Measurements from ENCODE around the gene CD1D. TPM values are rescaled to one million over a fixed set of nuclear protein-coding genes. Genes with fewer than 3 reads are reported as not detected.

Gene CD1D
- total and polyA plus RNA-seq, 10 donors, result 14.7 to 62.8 (median 24.1) TPM

DNA sequence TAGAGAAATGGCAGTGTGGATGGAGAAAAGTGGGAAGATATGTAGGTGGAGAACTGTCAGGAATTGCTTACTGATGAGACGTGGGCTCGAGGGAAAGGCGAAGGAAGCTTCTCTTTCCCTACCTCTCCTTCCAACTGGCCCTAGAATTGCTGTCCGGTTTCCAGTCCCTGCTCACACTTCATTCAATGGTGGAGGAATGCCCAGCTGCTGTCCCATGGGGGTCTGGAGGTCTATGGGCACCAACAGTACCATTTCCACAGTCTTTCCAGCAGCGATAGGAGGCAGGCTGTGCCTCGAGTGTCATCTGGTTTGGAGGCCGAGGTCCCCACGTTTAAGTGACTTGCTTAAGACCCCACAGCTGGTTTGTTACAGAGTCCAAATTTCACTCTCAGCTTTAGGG is 31.5 kb upstream of the CD1D start:
- H3K9me3 ChIP-seq, result peaks cover 0 to 9% (median 0%) of the 10 kb centered on the region in 8 donors
- peak; percentile 73 for DNase-seq
- 53 to 64% (median 57%) methylated on average over 8 of the region's 8 CpGs for WGBS, 5 donors
- H3K27ac ChIP-seq, result peak overlapping the region; percentile 4 to 89 (median 80)
- H3K4me3 ChIP-seq, result peak overlapping the region; percentile 27 to 73 (median 43)
- no peak for TF ChIP-seq POLR2AphosphoS5 (IDR thresholded peaks at IDR 0.05)
- peaks cover 18 to 58% (median 38%) of the 10 kb centered on the region in 6 donors for H3K4me1 ChIP-seq
- intact Hi-C loops (cut with DNase I; ENCODE audit: low total_unique reads), result no loop called here
- no peaks in the 10 kb centered on the region for H3K27me3 ChIP-seq (replicated peaks in 1 of 7)
- H3K36me3 ChIP-seq, result no peaks in the 10 kb centered on the region

DNA sequence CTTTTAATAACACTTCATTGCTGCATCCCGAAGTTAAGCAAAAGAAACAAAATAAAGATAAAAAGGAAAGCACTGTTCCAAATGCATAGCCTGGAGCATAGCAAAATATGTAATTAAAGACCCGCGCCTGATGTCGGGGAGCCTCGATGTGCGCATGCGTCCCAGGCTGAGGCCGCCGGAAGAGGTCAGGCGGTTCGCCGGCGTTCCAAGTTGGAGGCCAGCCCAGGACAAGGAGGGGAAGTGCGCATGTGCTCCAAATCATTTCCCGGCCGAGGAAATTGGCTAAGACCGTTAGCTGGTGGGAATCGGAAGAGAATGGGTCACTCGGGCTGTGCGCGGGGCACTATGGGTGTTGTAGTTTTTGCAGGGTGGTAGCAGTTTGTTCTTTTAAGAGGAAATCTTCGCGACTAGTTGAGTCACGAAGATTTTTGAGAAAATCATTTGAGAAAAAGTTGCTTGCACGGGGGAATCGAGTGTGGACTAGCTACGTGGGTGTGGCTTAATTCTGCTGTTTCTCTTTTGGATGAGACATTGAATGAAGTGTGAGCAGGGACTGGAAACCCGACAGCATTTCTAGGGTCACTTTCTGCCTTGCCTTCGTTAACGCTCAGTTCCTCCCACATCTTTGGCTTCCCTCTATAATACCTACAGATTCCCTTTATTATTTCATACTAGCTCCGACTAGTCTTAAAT is 31.0 kb upstream of the CD1D start:
- Histone ChIP-seq H3K4me1 (peaks cover 18 to 62% (median 40%) of the 10 kb centered on the region in 6 donors), H3K36me3 (no peaks in the 10 kb centered on the region), H3K9me3 (peaks cover 0 to 9% (median 0%) of the 10 kb centered on the region in 8 donors), H3K27me3 (replicated peaks in 1 of 7) (no peaks in the 10 kb centered on the region), H3K4me3 (peak overlapping the region; percentile 27 to 73 (median 43)), H3K27ac (peak overlapping the region; percentile 4 to 89 (median 80))
- peak; percentile 93 for DNase-seq
- intact Hi-C loops (cut with DNase I; ENCODE audit: low total_unique reads), result no loop called here
- TF ChIP-seq POLR2AphosphoS5 (IDR thresholded peaks at IDR 0.05) (peak; percentile 91 to 94 (median 93)), POLR2A (IDR thresholded peaks at IDR 0.05) (no peak)
- WGBS, 5 donors, result 9 to 11% (median 11%) methylated on average over 31 of the region's 31 CpGs

DNA sequence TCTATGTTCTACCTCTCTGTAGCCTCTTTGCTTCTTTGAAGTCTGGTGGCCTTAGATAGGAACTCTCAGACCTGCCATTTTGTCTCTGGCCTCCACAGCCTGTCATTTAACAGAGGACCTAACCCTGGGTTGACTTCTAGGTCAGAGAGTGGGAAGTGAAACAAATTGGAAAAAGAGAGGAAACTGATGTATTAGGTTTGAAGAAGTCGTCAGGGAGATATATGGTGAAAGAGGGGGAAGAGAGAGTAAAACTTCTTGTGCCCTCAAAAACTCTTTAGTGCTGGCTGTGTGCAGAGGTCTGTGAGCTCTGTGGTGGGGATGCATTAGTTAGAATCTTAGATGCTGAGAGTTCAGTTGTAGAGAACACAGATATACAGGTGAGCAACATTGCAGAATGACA is 30.2 kb upstream of the CD1D start:
- WGBS, 5 donors, result 16 to 37% (median 29%) methylated on average over 1 of the region's 1 CpG
- H3K36me3 ChIP-seq, result no peaks in the 10 kb centered on the region
- peak overlapping the region in 2 of 8 donors; percentile 42 to 73 for H3K4me3 ChIP-seq
- peak overlapping the region in 7 of 8 donors; percentile 62 to 89 (median 80) for H3K27ac ChIP-seq
- no peaks in the 10 kb centered on the region for H3K27me3 ChIP-seq (replicated peaks in 1 of 7)
- peaks cover 18 to 62% (median 40%) of the 10 kb centered on the region in 6 donors for H3K4me1 ChIP-seq
- no peak for DNase-seq
- H3K9me3 ChIP-seq, result peaks cover 0 to 9% (median 0%) of the 10 kb centered on the region in 8 donors
- no peak for TF ChIP-seq POLR2A (IDR thresholded peaks at IDR 0.05)
- peak in 1 of 3 donors; percentile 57 for TF ChIP-seq POLR2AphosphoS5 (IDR thresholded peaks at IDR 0.05)
- intact Hi-C loops (cut with DNase I; ENCODE audit: low total_unique reads), result no loop called here

DNA sequence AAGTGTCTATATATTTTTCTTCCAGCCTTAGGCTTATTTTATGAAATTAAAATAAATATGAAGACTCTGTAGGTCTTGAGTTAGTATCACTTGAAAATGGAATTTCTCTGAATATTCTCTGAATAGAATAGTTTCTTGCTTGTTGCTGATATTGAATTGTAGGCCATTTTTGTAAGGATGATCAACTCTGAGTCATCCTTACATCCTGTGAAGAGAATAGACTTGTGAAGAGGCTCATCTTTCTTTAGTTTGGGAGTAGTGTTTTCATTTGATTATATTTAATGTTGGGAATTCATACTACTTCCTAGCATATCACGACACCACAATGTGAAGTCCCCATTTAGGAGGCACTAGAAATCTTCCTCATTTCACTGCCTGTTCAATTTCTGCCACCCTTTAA is 27.5 kb upstream of the CD1D start:
- intact Hi-C loops (cut with DNase I; ENCODE audit: low total_unique reads), result no loop called here
- no peak for DNase-seq
- no peaks in the 10 kb centered on the region for H3K27me3 ChIP-seq (replicated peaks in 1 of 7)
- peaks cover 18 to 46% (median 32%) of the 10 kb centered on the region in 6 donors for H3K4me1 ChIP-seq
- H3K36me3 ChIP-seq, result no peaks in the 10 kb centered on the region
- WGBS, 5 donors, result 66 to 87% (median 84%) methylated on average over 1 of the region's 1 CpG
- peaks cover 0 to under 1% (median 0%) of the 10 kb centered on the region in 8 donors for H3K9me3 ChIP-seq
- TF ChIP-seq, protein P1, sequence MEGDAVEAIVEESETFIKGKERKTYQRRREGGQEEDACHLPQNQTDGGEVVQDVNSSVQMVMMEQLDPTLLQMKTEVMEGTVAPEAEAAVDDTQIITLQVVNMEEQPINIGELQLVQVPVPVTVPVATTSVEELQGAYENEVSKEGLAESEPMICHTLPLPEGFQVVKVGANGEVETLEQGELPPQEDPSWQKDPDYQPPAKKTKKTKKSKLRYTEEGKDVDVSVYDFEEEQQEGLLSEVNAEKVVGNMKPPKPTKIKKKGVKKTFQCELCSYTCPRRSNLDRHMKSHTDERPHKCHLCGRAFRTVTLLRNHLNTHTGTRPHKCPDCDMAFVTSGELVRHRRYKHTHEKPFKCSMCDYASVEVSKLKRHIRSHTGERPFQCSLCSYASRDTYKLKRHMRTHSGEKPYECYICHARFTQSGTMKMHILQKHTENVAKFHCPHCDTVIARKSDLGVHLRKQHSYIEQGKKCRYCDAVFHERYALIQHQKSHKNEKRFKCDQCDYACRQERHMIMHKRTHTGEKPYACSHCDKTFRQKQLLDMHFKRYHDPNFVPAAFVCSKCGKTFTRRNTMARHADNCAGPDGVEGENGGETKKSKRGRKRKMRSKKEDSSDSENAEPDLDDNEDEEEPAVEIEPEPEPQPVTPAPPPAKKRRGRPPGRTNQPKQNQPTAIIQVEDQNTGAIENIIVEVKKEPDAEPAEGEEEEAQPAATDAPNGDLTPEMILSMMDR (IDR thresholded peaks at IDR 0.05 in 8 of 11, conservative IDR thresholded peaks at IDR 0.05 in 3 of 11), result no peak
- no peak for TF ChIP-seq POLR2A (IDR thresholded peaks at IDR 0.05)
- no peak for TF ChIP-seq POLR2AphosphoS5 (IDR thresholded peaks at IDR 0.05)
- H3K27ac ChIP-seq, result peak overlapping the region in 1 of 8 donors; percentile 6
- H3K4me3 ChIP-seq, result no peak overlapping the region

DNA sequence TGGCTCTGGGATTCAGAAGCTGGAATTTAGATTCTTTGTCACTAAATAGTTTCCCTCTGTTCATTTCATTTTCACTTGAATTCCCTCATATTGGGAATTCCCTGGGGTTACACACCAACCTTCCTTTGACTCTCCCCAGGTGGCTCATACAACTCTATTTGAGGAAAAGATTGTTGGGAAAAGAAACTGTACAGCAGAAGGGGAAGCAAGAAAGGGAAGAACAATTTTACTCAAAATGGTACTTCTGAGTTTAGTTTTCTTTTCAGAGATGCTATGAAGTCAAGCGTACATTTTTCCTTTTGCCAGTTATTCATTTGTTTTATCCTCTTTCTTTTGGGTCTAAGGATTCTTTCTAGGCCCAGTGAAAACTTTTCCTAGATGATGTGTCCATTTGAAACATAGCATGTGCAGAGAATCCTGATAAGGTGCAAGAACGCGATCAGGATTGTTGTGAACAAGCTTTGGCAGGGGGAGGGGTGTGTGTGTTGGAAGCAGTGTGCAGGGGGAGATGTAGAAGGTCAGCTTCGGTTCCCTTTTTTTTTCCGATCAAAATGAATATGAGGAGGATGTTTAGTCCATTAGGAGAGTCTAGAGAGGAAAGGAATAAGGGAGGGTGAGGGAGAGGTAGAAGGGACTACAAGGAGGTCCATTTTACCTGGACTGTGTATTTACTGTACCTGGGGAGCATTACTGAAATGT is 26.8 kb upstream of the CD1D start:
- WGBS, 5 donors, result 57 to 74% (median 63%) methylated on average over 5 of the region's 5 CpGs
- TF ChIP-seq POLR2AphosphoS5 (IDR thresholded peaks at IDR 0.05) (no peak), POLR2A (IDR thresholded peaks at IDR 0.05) (no peak)
- TF ChIP-seq, protein P1 (IDR thresholded peaks at IDR 0.05 in 8 of 11, conservative IDR thresholded peaks at IDR 0.05 in 3 of 11), result no peak
- intact Hi-C loops (cut with DNase I; ENCODE audit: low total_unique reads), result no loop called here
- Histone ChIP-seq H3K4me3 (no peak overlapping the region), H3K27me3 (replicated peaks in 1 of 7) (no peaks in the 10 kb centered on the region), H3K27ac (peak overlapping the region in 3 of 8 donors; percentile 6 to 47 (median 37)), H3K9me3 (no peaks in the 10 kb centered on the region), H3K4me1 (peaks cover 13 to 39% (median 25%) of the 10 kb centered on the region in 6 donors), H3K36me3 (no peaks in the 10 kb centered on the region)
- no peak for DNase-seq

Data from spleen (tissue), 11 donors.